GM10847 (cell line): Measurements from ENCODE around the gene MDM4.

Experiments
- POLR2A ChIP-seq: IDR thresholded peaks from 2 replicates; pipeline ENCODE4 v1.6.1; 2011; ENCODE audit not compliant: insufficient read length; ENCODE audit errors: extremely low read depth

Gene MDM4

GRCh38 chr1:204529371-204529895 lies 13.2 kb downstream of the MDM4 start:
- TF ChIP-seq POLR2A: no peak

- TF ChIP-seq POLR2A: no peak
Observed at GRCh38 chr1:204530932-204531331, 14.7 kb downstream of the MDM4 start.

- TF ChIP-seq POLR2A: no peak
Observed at GRCh38 chr1:204532832-204533231, 16.6 kb downstream of the MDM4 start.

GRCh38 chr1:204541626-204542025 lies 25.4 kb downstream of the MDM4 start:
- no peak for TF ChIP-seq POLR2A

GRCh38 chr1:204544321-204544720 lies 28.1 kb downstream of the MDM4 start:
- TF ChIP-seq POLR2A: no peak

GRCh38 chr1:204545202-204545601 lies 29.0 kb downstream of the MDM4 start:
- no peak for TF ChIP-seq POLR2A

GRCh38 chr1:204545881-204546280 lies 29.7 kb downstream of the MDM4 start:
- TF ChIP-seq POLR2A: no peak

GRCh38 chr1:204548265-204548664 lies 32.1 kb downstream of the MDM4 start:
- TF ChIP-seq POLR2A: no peak

GRCh38 chr1:204549313-204549712 lies 33.1 kb downstream of the MDM4 start:
- no peak for TF ChIP-seq POLR2A

- TF ChIP-seq POLR2A: no peak
Observed at GRCh38 chr1:204550926-204551325, 34.7 kb downstream of the MDM4 start.

- TF ChIP-seq POLR2A: no peak
Observed at GRCh38 chr1:204556458-204557052, 40.3 kb downstream of the MDM4 start.

- no peak for TF ChIP-seq POLR2A
Observed at GRCh38 chr1:204558467-204558866, 42.3 kb downstream of the MDM4 start.

GRCh38 chr1:204560590-204561150 lies 44.5 kb downstream of the MDM4 start:
- TF ChIP-seq POLR2A: no peak

- no peak for TF ChIP-seq POLR2A
Observed at GRCh38 chr1:204562075-204562990, 46.1 kb downstream of the MDM4 start.

GRCh38 chr1:204563307-204563706 lies 47.1 kb downstream of the MDM4 start:
- no peak for TF ChIP-seq POLR2A

GRCh38 chr1:204563780-204564179 lies 47.6 kb downstream of the MDM4 start:
- TF ChIP-seq POLR2A: no peak

GRCh38 chr1:204564835-204565234 lies 48.6 kb downstream of the MDM4 start:
- TF ChIP-seq POLR2A: no peak
